AG04450 (cell line): ENCODE results near the gene CORO2B. TPM values are rescaled to one million over a fixed set of nuclear protein-coding genes. Genes with fewer than 3 reads are reported as not detected.
A peak's percentile ranks its signal among the peaks of the same experiment; 100 is the strongest.

Experiments used
- CTCF ChIA-PET: fragments of 300-600, 350-600 bp; formaldehyde crosslinking; extraction: SDS; loops from one replicate; lab custom pipeline; 2022; ENCODE audit warnings: antibody characterized with exemption, inconsistent platforms; lab: Charles Lee
- POLR2A ChIA-PET: fragments of 350-600 bp; formaldehyde crosslinking; extraction: SDS; loops from one replicate; lab custom pipeline; 2021; ENCODE audit warnings: antibody characterized with exemption, inconsistent platforms; lab: Yijun Ruan, JAX
- DNase-seq: peaks from one replicate; pipeline ENCODE4 v3.0.0-alpha.2; 2011; ENCODE audit warnings: low read depth, low spot score
- H3K27ac ChIP-seq: one replicate; pipeline ENCODE4 v1.5.1; 2012; ENCODE audit warnings: low read depth, low read length, control low read depth
- H3K27me3 ChIP-seq: one replicate; pipeline ENCODE4 v1.6.0; 2012; ENCODE audit warnings: low read length; ENCODE audit not compliant: control insufficient read depth, insufficient read depth
- H3K4me3 ChIP-seq: 2 replicates; pipeline ENCODE4 v1.5.1; 2011; ENCODE audit warnings: mild to moderate bottlenecking, low read depth, low read length, control low read depth
- H3K9me3 ChIP-seq: 2 replicates; pipeline ENCODE4 v1.5.1; 2012; ENCODE audit warnings: low read length; ENCODE audit not compliant: control insufficient read depth, insufficient read depth
- polyA plus RNA-seq: library from polyadenylated mRNA; depleted of rRNA; stranded (reverse); fragments of >200 nt; gene quantifications from 2 replicates; pipeline ENCODE4 v1.2.3, GENCODE V29; 2011
- TF ChIP-seq, protein P1 (sequence below): IDR thresholded peaks from 2 replicates; pipeline ENCODE4 v1.5.1; 2011; ENCODE audit warnings: low read depth, low read length, control low read depth, inconsistent platforms

CORO2B gene
- polyA plus RNA-seq, 1 experiment = 16.1 TPM

DNA sequence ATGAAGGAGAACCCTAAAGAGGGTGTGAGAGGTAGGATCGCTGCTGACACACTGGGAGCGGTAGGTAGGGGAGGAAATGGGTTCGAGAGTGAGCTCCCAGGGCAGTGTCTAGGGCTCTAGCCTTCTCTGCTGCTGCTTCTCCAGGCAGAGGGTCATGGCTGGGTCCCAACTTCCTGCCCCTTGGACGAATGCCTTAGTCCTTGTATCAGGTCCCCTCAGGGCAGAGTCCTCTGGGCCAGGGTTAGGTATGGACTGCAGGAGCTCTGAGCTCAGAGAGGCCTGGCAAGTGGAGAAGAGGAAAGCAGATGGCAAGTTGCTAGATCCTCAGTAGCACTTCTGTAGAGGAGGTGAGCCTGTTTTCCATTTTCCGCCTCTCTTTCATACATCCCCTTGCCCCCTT lies 2.9 kb downstream of the CORO2B start:
- H3K9me3 ChIP-seq = no peaks in the 10 kb centered on the region
- POLR2A ChIA-PET = no interaction called here
- CTCF ChIA-PET = interaction anchor here (1.3 to 2.4 kb wide), 2 partner anchors 93 to 275 kb away, joined by 5 to 10 read pairs; no protein-coding TSS in a partner anchor
- no peak overlapping the region for H3K4me3 ChIP-seq
- no peak overlapping the region for H3K27ac ChIP-seq
- TF ChIP-seq, protein P1, sequence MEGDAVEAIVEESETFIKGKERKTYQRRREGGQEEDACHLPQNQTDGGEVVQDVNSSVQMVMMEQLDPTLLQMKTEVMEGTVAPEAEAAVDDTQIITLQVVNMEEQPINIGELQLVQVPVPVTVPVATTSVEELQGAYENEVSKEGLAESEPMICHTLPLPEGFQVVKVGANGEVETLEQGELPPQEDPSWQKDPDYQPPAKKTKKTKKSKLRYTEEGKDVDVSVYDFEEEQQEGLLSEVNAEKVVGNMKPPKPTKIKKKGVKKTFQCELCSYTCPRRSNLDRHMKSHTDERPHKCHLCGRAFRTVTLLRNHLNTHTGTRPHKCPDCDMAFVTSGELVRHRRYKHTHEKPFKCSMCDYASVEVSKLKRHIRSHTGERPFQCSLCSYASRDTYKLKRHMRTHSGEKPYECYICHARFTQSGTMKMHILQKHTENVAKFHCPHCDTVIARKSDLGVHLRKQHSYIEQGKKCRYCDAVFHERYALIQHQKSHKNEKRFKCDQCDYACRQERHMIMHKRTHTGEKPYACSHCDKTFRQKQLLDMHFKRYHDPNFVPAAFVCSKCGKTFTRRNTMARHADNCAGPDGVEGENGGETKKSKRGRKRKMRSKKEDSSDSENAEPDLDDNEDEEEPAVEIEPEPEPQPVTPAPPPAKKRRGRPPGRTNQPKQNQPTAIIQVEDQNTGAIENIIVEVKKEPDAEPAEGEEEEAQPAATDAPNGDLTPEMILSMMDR = no peak
- H3K27me3 ChIP-seq = no peaks in the 10 kb centered on the region
- no peak for DNase-seq

DNA sequence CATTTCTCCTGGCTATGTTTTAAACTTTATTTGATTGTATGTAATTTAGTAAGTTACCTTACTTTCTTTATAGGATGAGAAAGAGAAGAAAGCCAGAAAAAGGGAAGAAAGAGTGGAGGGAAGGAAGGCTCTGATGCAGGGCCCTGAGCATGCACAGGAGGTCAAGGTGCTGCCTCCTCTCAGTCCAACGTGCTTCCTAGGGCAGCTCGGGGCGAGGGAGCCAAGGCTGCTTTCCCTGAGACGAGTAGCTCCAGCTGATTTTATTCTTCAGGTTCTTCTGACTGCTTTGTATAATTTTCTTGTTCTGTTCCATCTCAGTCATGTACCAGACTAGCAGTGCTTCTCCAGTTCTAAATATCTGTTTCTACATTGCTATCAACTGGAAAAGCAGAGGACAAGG lies 3.4 kb downstream of the CORO2B start:
- no peaks in the 10 kb centered on the region for H3K9me3 ChIP-seq
- no peak overlapping the region for H3K4me3 ChIP-seq
- POLR2A ChIA-PET = no interaction called here
- TF ChIP-seq, protein P1 = no peak
- no peaks in the 10 kb centered on the region for H3K27me3 ChIP-seq
- DNase-seq = no peak
- CTCF ChIA-PET = interaction anchor here (1.3 to 2.4 kb wide), 2 partner anchors 92 to 276 kb away, joined by 5 to 10 read pairs; no protein-coding TSS in a partner anchor
- H3K27ac ChIP-seq = no peak overlapping the region

DNA sequence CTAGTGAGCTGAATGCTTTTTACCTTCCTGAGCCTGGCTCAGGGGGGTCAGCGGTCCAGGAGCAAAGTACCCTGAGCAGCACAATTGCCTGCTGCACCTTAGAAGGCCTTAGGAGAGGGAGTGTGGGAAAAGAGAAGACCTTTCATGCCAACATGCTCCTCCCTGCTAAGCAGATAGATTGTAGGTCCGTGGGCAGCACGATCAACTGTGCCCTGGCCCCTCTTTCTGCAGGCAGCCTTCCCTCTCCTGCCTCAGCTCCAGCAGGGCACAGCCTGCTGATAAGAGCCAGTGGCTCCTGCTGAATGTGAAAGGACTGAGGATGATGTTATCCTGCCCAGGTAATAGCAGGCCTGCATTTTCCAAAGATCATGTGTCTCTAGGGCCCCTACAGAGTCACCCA lies 4.1 kb downstream of the CORO2B start:
- no peak for DNase-seq
- TF ChIP-seq, protein P1 = no peak
- ChIA-PET CTCF (interaction anchor here (2.4 kb wide), 1 partner anchor 92 kb away, joined by 10 read pairs; no protein-coding TSS in a partner anchor), POLR2A (no interaction called here)
- Histone ChIP-seq H3K9me3 (no peaks in the 10 kb centered on the region), H3K4me3 (no peak overlapping the region), H3K27ac (no peak overlapping the region), H3K27me3 (no peaks in the 10 kb centered on the region)

DNA sequence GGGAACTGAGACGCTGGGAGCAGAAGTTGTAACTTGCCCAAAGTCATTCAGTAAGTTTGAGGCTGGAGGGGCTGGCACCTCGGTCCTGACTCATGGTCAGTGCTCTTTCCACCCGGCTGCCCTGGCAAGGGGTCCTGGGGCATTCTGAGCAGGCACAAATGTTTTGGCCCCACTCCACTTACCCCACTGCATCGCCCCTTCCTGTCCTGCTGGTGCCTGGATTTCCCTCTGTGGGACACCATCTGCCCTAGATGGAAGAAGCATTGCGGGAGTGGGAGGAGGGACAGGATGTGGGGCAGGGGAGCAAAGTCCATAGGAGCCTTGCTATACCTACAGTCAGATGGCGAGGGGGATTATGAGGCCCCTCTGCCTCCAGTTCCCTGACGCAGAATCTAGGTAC lies 4.5 kb downstream of the CORO2B start:
- ChIA-PET POLR2A (no interaction called here), CTCF (interaction anchor here (2.4 kb wide), 1 partner anchor 91 kb away, joined by 10 read pairs; no protein-coding TSS in a partner anchor)
- no peak overlapping the region for H3K27ac ChIP-seq
- no peak for DNase-seq
- TF ChIP-seq, protein P1 = no peak
- no peaks in the 10 kb centered on the region for H3K9me3 ChIP-seq
- H3K27me3 ChIP-seq = no peaks in the 10 kb centered on the region
- no peak overlapping the region for H3K4me3 ChIP-seq

DNA sequence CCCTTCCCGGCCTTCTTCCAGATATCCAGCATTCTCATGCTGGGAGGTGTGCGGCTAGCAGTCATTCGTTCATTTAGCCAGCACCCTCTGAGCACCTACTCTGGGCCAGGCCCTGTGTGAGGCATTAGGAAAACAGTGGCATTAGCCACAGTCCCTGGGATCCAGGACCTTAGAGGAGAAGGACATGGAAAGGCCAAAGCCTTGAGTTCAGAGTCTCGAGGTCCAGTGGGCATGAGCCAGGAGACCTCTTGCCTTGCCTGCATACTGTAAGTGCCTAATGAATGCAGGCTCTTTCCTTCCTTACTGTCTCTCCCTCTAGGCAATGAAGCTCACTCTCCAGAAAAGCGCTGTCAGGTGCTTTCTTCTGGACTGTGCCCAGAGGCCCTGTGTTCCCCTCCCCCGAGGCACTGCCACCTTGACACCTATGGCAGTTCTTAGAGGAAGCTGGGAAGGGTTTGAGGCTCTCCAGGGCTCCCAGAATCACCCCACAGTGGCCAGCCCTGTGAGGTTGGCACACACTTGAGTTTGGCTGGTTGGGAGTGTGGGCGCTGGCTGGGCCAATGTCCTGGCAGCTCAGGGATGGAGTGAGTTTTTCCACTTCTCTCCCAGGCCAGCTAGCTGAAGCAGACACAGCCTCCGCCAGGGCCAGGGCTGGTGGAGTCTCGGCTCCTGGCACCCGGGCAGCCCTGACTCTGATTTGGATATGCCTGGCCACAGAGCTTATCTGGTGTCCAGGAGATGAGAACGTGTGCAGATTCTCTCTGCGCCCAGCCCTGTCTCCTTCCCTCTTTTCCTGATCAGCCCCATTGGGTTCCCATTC lies 5.4 kb downstream of the CORO2B start:
- CTCF ChIA-PET = no interaction called here
- TF ChIP-seq, protein P1 = no peak
- POLR2A ChIA-PET = no interaction called here
- no peak overlapping the region for H3K4me3 ChIP-seq
- DNase-seq = no peak
- peak overlapping the region; percentile 11 for H3K27ac ChIP-seq
- no peaks in the 10 kb centered on the region for H3K27me3 ChIP-seq
- H3K9me3 ChIP-seq = no peaks in the 10 kb centered on the region
